Ascending aorta (tissue), 2 donors: ENCODE results near the gene C6orf89. TPM values are rescaled to one million over a fixed set of nuclear protein-coding genes. Genes with fewer than 3 reads are reported as not detected.
"Not testable (repeated sequence)": the region's sequence is repeated elsewhere in the genome, so short reads cannot be mapped to it uniquely, and the experiment has no call there.

Experiments
- DNase-seq, 2 donors: peaks; one replicate each; pipeline ENCODE4 v3.0.0-alpha.2; 2019; ENCODE audit warnings: low spot score in 2 of 2
- H3K27ac ChIP-seq, 2 donors: fragments of 200-600 bp; sonication (generic); one replicate each; pipeline ENCODE4 v1.5.1; 2016 to 2017; ENCODE audit warnings: mild to moderate bottlenecking in 1 of 2
- H3K27me3 ChIP-seq: fragments of 200-600 bp; sonication (generic); one replicate; pipeline ENCODE4 v1.5.1; 2017
- H3K36me3 ChIP-seq, 2 donors: fragments of 200-600 bp; sonication (generic); one replicate each; pipeline ENCODE4 v1.5.1; 2016
- H3K4me1 ChIP-seq, 2 donors: fragments of 200-600 bp; sonication (generic); one replicate each; pipeline ENCODE4 v1.5.1; 2016 to 2017; ENCODE audit warnings: mild to moderate bottlenecking in 1 of 2
- H3K4me3 ChIP-seq, 2 donors: fragments of 200-600 bp; sonication (generic); one replicate each; pipeline ENCODE4 v1.5.1; 2016 to 2017; ENCODE audit warnings: mild to moderate bottlenecking in 1 of 2
- H3K9me3 ChIP-seq, 2 donors: fragments of 200-600 bp; sonication (generic); one replicate each; pipeline ENCODE4 v1.5.1; 2016
- intact Hi-C: fragments of 100-400 bp; cut with DNase I; formaldehyde crosslinking; loops from one replicate; pipeline ENCODE4 v1.15.1; 2023
- total RNA-seq: library from RNA; depleted of rRNA; stranded (reverse); fragments of >200 nt; gene quantifications from one replicate; pipeline ENCODE4 v1.1.0, GENCODE V29; 2016
- TF ChIP-seq, protein P1 (sequence below), 3 experiments: fragments of 200-600 bp in 2 of 3; fragments of 450-650 bp in 1 of 3; sonication (generic) in 2 of 3; IDR thresholded peaks; one replicate each; pipeline ENCODE4 v1.5.1; 2016 to 2019; ENCODE audit warnings: antibody characterized with exemption in 3 of 3, mild to moderate bottlenecking in 1 of 3, moderate library complexity in 1 of 3

The C6orf89 gene
- total RNA-seq, 1 donor from 2014 or later, result 21.6 TPM

DNA sequence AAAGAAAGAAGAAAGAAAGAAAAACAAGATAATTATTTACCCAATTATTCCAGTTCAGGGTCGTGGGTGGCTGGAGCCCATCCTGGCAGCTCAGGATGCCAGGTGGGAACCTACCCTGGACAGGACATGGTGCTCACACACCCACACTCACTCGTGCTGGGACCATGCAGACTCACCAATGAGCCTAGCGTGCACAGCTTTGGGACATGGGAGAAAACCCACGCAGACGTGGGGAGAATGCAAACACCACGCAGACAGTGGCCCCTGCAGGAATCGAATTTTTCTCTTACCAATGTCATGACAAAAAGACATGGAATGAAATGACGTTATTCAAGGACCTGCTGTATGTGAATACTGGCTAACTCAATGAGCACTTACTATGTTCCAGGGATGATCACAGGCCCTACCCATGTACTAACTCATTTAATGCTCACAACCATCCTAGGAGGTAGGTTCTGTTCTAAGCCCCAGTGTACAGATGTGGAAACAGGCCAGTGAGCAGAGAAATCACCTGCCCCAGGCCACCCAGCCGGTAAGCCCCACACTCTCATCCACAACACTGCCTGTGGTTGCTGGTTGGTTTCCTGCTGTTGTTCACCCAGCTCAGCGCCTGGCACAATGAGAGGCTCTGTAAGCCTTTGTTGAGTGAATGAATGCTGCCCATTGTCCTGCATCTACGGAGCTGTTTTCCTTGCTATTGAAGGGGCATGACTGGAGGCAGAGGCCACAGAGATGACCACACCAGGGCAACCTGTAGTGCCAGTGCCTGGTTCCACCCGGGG lies 62.0 kb downstream of the C6orf89 start:
- intact Hi-C loops, result no loop called here

DNA sequence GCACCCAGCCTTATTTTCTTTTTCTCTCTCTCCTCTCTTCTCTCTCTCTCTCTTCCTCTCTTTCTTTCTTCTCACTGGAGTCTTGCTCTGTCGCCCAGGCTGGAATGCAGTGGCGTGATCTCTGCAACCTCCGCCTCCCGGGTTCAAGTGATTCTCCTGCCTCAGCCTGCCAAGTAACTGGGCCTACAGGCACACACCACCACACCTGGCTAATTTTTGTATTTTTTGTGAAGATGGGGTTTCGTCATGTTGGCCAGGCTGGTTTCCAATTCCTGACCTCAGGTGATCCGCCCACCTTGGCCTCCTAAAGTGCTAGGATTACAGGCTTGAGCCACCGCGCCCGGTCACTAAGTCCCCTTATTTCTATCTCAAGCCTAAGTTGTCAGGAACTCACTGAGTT lies 63.3 kb downstream of the C6orf89 start:
- H3K4me1 ChIP-seq, DNase-seq, H3K4me3 ChIP-seq, H3K36me3 ChIP-seq, intact Hi-C loops, H3K9me3 ChIP-seq, H3K27ac ChIP-seq, H3K27me3 ChIP-seq: not testable (repeated sequence)

More for the DNA sequence above, 62.0 kb downstream of the C6orf89 start:
- Histone ChIP-seq H3K4me3 (no peak overlapping the region), H3K9me3 (no peaks in the 10 kb centered on the region), H3K36me3 (no peaks in the 10 kb centered on the region), H3K27me3 (no peaks in the 10 kb centered on the region), H3K4me1 (no peaks in the 10 kb centered on the region), H3K27ac (no peak overlapping the region)
- TF ChIP-seq, protein P1, sequence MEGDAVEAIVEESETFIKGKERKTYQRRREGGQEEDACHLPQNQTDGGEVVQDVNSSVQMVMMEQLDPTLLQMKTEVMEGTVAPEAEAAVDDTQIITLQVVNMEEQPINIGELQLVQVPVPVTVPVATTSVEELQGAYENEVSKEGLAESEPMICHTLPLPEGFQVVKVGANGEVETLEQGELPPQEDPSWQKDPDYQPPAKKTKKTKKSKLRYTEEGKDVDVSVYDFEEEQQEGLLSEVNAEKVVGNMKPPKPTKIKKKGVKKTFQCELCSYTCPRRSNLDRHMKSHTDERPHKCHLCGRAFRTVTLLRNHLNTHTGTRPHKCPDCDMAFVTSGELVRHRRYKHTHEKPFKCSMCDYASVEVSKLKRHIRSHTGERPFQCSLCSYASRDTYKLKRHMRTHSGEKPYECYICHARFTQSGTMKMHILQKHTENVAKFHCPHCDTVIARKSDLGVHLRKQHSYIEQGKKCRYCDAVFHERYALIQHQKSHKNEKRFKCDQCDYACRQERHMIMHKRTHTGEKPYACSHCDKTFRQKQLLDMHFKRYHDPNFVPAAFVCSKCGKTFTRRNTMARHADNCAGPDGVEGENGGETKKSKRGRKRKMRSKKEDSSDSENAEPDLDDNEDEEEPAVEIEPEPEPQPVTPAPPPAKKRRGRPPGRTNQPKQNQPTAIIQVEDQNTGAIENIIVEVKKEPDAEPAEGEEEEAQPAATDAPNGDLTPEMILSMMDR (IDR thresholded peaks at IDR 0.05), result no peak
- peak in 1 of 2 donors; percentile 39 for DNase-seq

- TF ChIP-seq, protein P1 (IDR thresholded peaks at IDR 0.05), result no peak
- Histone ChIP-seq H3K4me3 (no peak overlapping the region), H3K4me1 (no peaks in the 10 kb centered on the region), H3K27ac (no peak overlapping the region), H3K9me3 (no peaks in the 10 kb centered on the region), H3K36me3 (no peaks in the 10 kb centered on the region), H3K27me3 (no peaks in the 10 kb centered on the region)
- DNase-seq, result peak in 1 of 2 donors; percentile 7
- intact Hi-C loops, result no loop called here
Measured at GRCh38 chr6:36949636-36950035, 63.9 kb downstream of the C6orf89 start.

GRCh38 chr6:36953931-36954261 lies 68.1 kb downstream of the C6orf89 start:
- no peak overlapping the region for H3K4me3 ChIP-seq
- DNase-seq, result peak in 1 of 2 donors; percentile 25
- H3K4me1 ChIP-seq, result no peaks in the 10 kb centered on the region
- intact Hi-C loops, result no loop called here
- H3K27me3 ChIP-seq, result no peaks in the 10 kb centered on the region
- TF ChIP-seq, protein P1 (IDR thresholded peaks at IDR 0.05), result no peak
- H3K36me3 ChIP-seq, result no peaks in the 10 kb centered on the region
- H3K9me3 ChIP-seq, result no peaks in the 10 kb centered on the region
- H3K27ac ChIP-seq, result no peak overlapping the region

- TF ChIP-seq, protein P1 (IDR thresholded peaks at IDR 0.05), result no peak
- Histone ChIP-seq H3K36me3 (no peaks in the 10 kb centered on the region), H3K27me3 (no peaks in the 10 kb centered on the region), H3K4me3 (no peak within 1 kb of the TSS), H3K4me1 (no peaks in the 10 kb centered on the region), H3K9me3 (no peaks in the 10 kb centered on the region), H3K27ac (no peak within 1 kb of the TSS)
- intact Hi-C loops, result no loop called here
- DNase-seq, result peak in 1 of 2 donors; percentile 54
Measured at GRCh38 chr6:36954262-36954931, 68.6 kb downstream of the C6orf89 start, which contains the start of gene PI16. Gene PI16, plus strand, starts transcription at chr6:36954738. Its CDS starts 23 bp downstream, at chr6:36954761.

DNA sequence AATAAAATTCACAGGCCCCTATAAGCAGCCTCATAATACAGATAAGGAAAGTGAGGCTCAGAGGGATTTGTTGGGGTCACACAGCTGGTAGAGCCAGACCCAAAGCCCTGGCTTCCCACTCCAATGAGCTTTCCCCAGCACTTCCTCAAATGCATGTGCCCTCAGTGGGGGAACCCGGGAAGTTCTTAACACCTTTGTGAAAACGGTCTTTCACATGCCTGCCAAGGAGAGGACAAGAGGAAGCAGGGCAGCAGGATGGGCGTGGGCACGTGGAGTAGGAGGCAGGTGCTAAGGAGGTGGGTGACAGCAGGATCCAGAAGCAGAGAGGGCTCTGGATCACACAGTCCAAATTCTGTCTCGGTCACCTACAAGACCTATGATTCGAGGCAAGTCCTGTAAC lies 69.4 kb downstream of the C6orf89 start:
- peak in 1 of 2 donors; percentile 28 for DNase-seq
- TF ChIP-seq, protein P1 (IDR thresholded peaks at IDR 0.05), result no peak
- Histone ChIP-seq H3K27me3 (no peaks in the 10 kb centered on the region), H3K4me1 (no peaks in the 10 kb centered on the region), H3K9me3 (no peaks in the 10 kb centered on the region), H3K27ac (no peak overlapping the region), H3K36me3 (no peaks in the 10 kb centered on the region), H3K4me3 (no peak overlapping the region)
- intact Hi-C loops, result no loop called here
